CD4-positive, alpha-beta T cell treated with Interleukin-17A for 4 hours (primary cell): ENCODE measurements around the gene GBF1.

ENCODE experiments used
- DNase-seq: peaks from one replicate; pipeline ENCODE4 v3.0.0-alpha.2; 2020; ENCODE audit warnings: mixed read lengths

GBF1 gene

GRCh38 chr10:102397222-102398171, 152.2 kb downstream of the GBF1 start:
- DNase-seq = no peak

GRCh38 chr10:102398172-102399020, 153.1 kb downstream of the GBF1 start:
- no peak for DNase-seq

GRCh38 chr10:102399217-102400021, 154.1 kb downstream of the GBF1 start:
- DNase-seq = peak; percentile 90

GRCh38 chr10:102400076-102400475, 154.7 kb downstream of the GBF1 start:
- DNase-seq = no peak

- no peak for DNase-seq
Measured at GRCh38 chr10:102400598-102401341, 155.4 kb downstream of the GBF1 start.

- no peak for DNase-seq
Measured at GRCh38 chr10:102401342-102401654, 156.0 kb downstream of the GBF1 start.

- DNase-seq = no peak
Measured at GRCh38 chr10:102401735-102402511, 156.6 kb downstream of the GBF1 start.

GRCh38 chr10:102402512-102402896, 157.2 kb downstream of the GBF1 start:
- no peak for DNase-seq

- DNase-seq = no peak
Measured at GRCh38 chr10:102403115-102403514, 157.8 kb downstream of the GBF1 start.

- no peak for DNase-seq
Measured at GRCh38 chr10:102404361-102405107, 159.2 kb downstream of the GBF1 start.

- DNase-seq = no peak
Measured at GRCh38 chr10:102405108-102405571, 159.8 kb downstream of the GBF1 start.

- no peak for DNase-seq
Measured at GRCh38 chr10:102405632-102406031, 160.3 kb downstream of the GBF1 start.

- no peak for DNase-seq
Measured at GRCh38 chr10:102406815-102407214, 161.5 kb downstream of the GBF1 start.

- no peak for DNase-seq
Measured at GRCh38 chr10:102407425-102408130, 162.2 kb downstream of the GBF1 start.

GRCh38 chr10:102408131-102408727, 162.9 kb downstream of the GBF1 start:
- DNase-seq = no peak

GRCh38 chr10:102408728-102409603, 163.6 kb downstream of the GBF1 start:
- peak; percentile 88 for DNase-seq

GRCh38 chr10:102409604-102410428, 164.5 kb downstream of the GBF1 start:
- DNase-seq = no peak
